HG03045 (cell line): ENCODE results near the gene DMRTB1.

ENCODE experiments used
- ATAC-seq: cut with Tn5 transposase; IDR thresholded peaks from one replicate; pipeline ENCODE4 v1.9.1; 2021; ENCODE audit warnings: mild to moderate bottlenecking, moderate library complexity; ENCODE audit not compliant: unreplicated experiment

Gene DMRTB1

DNA sequence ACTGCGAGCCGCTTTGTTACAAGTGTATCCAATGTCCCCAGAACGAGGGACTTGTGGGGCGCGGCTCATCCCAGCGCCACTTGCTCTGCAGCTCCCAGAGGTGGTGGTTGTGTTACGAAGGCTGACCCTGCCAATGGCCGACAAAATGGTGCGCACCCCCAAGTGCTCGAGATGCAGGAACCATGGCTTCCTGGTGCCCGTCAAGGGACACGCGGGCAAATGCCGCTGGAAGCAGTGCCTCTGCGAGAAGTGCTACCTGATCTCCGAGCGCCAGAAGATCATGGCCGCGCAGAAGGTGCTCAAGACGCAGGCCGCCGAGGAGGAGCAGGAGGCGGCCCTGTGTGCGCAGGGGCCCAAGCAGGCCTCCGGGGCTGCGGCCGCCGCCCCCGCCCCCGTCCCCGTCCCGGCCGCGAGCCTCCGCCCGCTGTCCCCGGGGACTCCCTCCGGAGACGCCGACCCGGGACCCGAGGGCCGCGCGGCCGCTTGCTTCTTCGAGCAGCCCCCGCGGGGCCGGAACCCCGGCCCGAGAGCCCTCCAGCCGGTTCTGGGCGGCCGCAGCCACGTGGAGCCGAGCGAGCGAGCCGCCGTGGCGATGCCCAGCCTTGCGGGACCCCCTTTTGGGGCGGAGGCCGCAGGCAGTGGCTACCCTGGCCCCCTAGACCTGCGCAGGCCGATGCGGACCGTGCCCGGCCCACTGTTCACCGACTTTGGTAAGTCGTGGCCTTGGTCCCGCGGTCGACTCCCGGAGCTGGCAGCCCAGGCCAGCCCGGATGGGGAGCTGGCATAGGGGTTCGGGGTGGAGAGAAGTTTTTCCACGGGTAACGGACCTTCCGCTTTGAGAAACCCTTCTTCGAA is at the start of gene DMRTB1:
Gene DMRTB1 (plus strand): TSS at position 79 of the 855 bp plus-strand sequence. CDS start 55 bp downstream, at position 134.
- ATAC-seq = no peak

DNA sequence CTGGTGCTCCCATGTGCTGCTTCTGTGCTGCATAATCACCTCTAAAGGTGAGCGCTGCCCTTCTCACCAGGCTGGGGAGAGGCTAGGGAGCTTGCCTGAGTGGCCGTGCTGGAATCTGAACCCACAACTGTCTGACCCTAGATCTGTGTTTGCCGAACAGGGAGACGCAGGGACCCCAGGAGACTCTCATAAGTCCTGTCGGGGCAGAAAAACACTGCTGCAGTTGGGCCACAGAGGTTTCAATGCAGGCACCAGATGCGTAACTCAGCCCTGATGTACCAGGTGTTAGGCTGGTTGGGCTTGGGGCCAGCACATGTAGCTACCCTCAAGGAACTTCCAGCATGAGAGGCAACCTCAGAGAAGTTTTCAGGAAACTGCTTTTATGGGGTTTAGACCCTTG is 49.5 kb upstream of the DMRTB1 start:
- ATAC-seq = no peak

DNA sequence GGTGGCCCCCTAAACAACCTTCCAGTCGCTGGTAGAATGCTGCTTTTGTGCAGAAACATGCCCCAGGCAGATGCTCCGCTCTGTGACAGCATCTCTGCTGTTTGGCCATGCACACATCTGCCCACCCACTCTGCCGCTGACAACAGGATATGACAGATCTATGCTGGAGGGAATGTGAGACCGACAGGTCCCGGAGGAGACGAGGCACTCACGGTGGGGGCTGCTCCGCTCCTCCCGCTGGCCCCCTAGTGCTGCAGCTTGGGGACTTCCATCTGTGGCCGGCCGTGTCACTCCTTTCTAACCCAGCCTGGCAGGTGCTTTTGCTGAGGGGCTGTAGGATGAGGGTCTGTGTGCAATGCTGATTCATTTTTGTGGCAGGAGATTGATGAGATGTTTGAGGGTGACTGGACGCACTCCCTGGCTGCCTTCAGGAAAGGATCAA is 49.1 kb upstream of the DMRTB1 start:
- ATAC-seq = no peak

DNA sequence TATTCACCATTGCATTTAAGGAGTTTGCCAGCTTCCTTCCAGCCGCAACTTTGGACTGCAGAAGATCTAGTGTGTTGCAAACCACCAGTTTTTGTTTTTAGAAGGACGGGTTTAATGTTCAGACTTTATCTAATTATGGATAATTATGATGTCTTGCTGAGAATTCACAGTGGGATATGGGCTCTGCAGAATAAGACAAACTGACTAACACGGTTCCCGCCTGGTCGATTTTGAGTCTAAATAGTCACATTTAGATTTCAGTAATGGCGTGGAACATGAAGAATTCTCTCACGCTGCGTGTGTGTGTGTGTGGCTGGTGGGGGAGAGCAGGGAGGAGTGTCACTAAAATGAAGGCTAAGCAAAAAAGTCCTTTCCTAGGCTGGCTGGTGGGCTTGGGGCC is 48.5 kb upstream of the DMRTB1 start:
- ATAC-seq = no peak

DNA sequence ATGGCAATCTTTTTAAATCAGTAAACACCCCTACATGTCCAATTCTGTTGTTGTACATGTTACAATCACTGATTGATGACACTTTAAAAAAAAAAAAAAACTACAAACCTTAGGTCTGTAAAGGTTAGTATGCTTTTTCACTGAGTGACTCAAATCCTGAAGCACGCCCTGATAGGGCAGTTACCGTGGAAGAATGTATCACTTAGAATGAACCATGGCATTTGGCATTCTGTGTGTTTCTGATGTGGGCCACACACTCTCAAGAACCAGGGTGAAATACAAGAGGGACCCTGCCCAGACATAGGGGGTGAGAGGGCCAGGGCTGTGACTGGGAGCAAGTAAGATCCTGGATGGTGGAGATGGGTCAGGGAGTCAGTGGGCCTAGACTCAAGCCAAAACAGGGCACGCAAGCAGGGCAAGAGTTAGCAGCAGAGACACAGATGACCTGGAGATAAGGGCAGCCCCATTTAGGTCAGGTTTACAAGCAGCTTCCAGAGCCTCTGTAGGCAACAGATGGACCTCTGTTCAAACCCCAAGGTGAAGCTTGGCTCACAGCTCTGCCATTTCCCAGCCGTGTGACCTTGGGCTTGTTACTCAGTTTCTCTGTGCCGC is 47.6 kb upstream of the DMRTB1 start:
- ATAC-seq = no peak

DNA sequence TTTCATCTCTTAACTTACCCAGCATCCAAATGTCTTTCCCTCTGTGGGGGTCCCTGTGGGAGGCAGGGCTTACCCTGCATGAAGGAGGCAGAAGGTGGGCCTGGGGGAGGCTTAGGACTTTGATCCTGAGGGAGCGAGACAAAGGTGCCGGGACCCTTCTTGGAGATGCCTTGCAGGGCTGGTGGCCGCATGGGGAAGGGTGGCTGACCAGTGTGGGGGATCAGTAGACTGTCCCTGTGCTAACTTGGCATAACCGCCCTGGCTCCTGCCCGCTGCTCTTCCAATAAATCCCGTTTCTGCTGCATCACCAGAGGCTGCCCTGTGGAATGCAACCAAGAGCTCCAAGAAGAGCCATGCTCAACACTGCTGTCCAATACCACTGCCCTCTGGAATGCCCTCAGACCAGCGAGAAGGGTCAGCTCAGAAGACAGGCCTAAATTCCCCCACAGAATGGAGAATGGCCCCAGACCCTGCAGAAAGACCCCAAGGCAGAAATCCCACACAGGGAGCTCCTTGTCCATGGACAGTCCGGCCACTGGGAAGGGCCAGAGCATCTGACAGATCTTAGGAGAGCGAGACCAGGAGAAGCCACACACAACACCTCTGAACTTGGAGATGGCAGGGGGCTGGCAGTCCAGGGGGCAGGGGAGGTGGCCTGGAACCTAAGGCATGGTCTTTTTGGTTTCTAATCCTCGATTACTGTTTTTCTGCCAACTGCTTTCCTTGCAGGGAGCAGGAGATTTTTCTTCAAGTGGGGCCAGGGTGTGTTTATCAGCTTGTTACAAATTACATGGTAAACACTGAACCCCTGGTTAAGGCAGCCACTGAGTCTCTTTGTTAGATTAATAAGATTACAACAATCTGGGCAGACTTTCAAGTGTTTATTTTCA is 46.7 kb upstream of the DMRTB1 start:
- ATAC-seq = no peak

DNA sequence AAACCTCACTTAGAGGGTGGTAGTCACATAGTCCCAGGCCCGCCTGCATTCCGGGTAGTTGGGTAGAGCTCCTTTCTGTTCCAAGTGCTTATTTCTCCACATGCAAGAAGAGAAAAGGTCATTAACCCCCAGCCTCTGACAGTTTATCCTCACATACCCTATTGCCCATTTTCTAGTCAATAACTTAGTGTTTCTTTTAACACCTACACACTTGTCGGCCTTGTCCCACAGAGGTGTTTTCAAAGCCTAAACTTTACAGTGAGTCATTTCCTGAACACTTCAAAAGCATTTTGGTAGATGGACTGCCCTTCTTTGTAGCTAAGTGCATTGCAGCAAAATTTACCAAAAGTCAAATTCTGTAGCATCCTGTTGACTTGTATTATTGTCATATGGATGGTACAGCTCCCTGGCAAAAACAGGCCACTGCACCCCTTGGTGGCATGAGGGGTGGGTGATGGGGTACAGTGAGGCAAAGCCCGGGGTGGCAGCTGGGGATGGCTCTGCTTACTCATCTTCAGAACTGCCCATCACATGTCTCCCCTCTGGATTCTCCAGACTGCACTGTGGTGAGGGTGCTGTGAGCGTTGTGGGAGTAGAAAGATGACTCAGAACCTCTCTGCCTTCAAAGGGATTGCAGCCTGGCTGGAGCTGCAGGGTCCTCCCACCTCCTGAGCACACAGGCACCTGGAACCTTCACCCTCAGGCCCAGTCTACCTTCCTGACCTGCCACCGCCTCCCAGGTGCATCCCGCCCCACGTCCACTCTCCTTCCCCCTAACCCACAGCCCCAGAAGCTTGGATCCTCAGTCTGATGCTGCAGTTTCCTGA is 45.8 kb upstream of the DMRTB1 start:
- ATAC-seq = peak; percentile 59

DNA sequence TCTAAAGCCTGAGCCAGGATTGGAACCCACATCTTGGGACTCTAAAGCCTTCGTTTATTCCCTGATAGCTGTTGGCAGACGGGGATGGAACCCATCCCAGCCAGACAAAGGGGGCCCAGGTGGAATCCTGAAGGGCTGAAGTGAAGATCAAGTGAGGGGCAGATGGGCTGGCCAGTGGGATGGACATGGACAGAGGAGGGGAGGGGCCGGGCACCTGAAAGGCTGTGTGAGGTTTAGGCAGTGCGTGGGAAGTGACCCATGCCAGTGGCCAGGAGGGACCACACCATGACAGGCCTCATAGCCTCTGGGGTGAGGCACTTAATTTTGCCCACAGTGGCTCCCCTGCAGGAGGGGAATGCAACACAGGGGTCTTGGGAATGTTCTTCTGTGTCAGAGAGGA is 44.6 kb upstream of the DMRTB1 start:
- no peak for ATAC-seq

DNA sequence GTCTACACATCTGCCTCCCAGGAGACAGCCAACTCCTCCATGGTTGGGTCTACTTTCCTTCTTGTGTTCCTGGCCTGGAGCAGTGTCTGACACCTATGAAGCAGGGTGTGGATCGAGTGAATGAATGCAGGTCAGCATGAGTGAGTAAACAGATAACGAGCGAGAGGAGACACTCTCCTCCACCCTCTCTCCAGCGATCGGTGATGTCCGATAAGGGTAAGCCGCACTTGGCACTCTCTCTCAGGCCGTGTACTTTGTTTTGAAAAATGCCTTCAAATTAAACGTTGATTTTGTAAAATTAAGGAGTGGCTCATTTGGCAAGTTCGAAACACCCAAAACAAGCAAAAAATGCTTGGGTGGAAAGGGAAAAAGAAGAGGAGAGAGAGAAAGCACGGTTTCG is 43.8 kb upstream of the DMRTB1 start:
- ATAC-seq = no peak

DNA sequence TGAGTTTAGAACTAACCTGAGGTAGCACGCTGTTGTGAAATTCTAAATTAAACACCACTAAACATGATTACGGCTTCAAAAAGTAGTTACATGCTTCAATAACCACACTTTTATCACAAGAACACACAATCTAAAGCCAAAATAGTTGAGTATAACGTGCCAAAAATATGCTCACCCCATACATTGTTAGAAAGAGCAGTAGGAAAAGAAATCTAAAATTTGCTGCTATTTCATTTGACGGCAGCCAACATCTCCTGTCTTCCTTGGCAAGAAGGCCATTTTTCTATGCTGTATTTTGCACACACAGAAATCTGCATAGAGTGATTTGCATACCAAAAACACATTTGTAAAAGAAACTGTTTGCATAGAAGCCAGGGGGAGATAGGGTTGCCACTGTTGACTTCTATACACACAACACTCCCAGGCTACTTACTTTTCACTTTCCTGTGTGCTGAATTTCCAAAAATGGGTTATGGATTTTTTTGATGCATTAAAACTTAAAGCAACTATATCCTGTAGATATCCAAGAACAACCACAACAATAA is 42.9 kb upstream of the DMRTB1 start:
- no peak for ATAC-seq

DNA sequence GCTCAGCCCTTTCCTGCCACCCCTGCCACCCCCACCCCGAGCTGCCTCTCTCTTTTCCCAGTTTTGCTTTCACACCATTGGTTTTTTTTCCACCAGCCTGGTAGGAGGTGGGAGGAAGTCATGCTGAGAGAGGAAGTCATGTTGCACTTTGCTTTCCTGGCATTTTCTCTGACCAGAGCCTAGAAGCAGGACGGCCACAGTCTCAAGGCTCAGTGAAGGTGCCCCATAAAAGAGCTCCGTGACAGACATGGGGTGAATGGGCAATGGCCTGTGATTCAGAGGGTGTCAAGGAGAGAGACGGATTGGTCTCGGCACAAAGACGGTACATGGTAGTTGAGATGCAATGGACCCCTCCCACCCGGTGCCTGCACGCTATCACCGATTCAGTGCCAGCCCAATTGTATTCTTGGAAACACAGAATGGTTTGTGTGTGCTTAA is 42.1 kb upstream of the DMRTB1 start:
- no peak for ATAC-seq

DNA sequence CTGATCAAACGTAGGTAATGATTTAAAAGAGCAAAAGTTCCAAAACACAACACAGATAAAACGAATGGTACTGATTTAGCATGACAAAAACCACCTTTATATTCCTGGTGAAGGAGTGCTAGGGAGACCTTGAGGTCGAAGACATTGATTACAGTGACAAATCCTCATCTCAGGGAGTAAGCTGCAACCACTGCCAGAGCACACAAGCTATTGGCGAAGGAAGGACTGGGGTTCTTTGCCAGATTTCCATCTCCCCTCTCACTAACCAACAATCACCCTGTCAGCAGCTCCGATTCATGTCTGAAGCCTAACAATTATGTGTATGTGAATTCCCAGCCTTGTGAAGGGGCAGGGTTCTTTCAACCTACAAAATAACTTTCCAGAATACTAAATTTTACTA is 40.2 kb upstream of the DMRTB1 start:
- no peak for ATAC-seq

DNA sequence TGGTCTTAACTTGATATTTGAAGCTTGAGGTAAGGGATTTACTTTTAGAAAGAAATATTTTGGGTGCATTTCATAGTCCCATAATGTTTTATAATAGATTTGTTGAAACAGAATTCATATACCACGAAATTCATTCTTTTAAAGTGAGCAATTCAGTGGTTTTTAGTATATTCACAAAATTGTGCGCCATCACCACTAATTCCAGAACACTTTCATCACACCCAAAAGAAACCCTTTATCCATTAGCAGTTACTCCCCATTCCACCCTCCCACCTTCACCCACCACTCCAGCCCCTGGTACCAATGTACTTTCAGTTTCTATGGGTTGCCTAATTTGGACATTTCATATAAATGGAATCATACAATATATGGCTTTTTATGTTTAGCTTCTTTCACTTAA is 38.9 kb upstream of the DMRTB1 start:
- ATAC-seq = no peak

DNA sequence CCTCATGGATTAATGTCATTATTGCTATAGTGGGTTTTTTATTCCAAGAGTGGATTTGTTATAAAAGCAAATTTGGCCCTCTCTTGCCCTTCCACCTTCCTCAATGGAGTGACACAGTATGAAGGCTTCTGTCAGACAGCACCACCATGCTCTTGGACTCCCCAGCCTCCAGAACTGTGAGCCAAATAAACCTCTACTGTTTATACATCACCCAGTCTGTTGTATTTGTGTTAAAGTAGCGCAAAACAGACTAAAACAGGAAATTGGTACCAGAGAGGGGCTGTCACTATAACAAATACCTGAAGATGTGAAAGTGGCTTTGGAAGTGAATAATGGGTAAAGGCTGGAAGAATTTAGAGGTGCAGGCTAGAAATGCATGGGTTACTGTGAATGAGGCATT is 38.0 kb upstream of the DMRTB1 start:
- ATAC-seq = no peak

DNA sequence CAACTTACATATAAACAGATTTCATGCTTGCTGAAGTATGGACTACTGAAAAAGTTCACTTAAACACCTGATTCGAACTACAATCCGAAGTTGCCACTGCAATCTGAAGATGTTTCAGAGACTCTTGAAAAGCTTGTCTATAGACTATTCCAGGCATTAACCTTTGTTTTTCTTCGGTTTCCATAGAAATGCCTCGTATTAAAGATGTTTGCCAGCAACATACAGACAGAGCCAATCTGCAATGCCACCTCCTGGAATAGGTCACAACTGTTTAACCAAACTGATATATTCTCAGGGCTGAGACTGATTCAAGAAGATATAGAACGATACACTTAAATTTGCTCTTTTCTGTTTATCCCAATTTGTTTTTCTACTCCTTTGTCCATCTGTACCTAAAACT is 28.9 kb upstream of the DMRTB1 start:
- no peak for ATAC-seq

DNA sequence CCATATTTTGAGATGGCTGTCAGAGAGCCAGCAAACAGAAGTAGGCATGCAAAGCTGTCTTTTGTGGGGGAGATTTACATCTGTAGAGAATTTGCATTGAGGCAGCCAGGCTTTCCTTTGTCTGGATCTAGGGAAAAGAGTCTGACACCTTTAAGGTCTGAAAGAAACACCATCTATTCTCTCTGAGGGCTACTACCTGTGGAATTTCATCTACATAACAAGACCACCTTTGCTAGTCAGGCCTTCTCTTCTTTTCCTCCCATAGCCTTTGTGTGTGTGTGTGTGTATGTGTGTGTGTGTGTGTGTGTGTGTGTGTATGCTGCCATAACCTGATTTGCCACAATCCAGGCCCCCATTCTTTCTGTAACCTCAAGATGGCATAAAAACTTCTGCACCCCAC is 28.4 kb upstream of the DMRTB1 start:
- ATAC-seq = no peak

DNA sequence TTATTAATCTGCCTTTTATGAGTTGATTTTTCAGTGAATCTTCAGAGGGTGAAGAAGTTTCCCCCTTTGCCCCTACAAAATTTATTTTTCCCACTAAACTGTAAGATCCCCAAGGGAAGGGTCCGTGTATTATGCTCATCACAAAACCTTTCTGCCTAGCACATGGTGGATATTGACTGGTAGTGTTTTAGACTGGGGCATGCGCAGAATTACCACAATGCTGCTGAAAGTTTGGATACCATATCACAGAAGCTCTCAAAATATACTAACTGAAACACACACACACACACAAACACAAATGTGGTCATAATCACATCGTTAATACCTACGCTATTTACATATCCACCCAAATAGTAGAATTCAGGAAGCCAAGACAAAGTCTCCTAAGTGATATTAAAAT is 28.0 kb upstream of the DMRTB1 start:
- ATAC-seq = no peak

DNA sequence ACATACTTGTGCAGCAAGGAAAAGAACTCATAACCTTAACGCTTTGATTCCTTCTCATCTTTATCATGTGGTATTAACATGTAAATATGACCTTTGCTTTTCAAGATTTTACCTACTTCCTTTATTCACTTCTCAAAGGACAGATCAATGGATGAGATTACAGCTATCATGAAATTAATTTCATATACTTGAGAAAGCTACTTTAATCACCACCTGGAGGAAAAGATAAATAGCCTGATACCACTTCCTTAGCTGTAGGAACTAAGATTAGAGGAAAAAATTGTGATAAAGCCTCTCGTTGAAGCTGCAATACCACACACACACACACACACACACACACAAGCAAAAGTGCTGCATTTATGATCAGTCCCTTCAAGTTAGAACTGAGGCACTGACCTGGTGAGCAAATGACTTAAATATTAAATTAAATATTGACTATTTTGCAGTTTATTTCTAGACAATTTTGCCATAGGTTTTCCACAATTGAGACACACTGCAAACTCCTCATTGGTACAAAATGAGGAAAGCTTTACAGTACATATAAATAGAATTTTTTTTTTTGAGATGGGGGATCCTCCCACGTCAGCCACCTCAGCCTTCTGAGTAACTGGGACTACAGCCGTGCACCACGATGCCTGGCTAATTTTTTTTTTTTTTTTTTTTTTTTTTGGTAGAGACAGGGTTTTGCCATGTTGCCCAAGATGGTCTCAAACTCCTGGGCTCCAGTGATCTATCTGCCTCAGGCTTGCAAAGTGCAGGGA is 27.2 kb upstream of the DMRTB1 start:
- ATAC-seq = no peak

DNA sequence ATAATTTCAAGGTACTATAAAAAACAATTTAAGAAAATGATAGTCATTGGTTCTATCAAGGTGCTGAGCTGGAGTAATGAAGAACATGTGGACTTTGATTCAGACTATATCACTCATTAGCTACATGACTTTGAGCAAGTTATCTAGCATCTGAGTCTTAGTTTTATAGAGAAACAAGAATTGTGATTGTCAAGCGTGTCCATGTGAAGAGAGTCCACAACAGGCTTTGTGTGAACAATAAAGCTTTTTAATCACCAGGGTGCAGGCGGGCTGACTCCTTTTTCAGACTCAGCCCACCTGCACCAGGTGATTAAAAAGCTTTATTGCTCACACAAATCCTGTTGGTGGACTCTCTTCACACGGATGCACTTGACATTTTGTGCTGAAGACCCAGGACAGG is 26.6 kb upstream of the DMRTB1 start:
- ATAC-seq = no peak
